ENCODE data around the gene OMD.

DNA sequence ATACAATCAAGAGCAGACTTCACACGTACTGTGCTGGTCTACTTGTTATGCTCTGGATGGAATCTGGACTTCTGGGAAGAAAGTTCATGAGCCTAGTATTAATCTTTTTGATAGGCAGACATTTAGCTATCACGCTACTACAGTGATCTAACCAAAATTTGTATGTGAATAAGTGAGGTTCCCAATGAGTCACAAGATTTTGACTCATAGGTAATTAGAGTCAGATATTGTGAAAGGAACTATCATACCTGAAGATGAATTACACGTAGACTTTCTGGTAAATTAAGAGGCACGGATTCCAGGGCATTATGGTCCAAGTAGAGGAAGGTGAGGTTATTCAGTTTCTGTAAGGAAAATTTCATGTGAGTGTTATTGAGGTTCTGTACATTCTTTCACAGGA lies 38.3 kb downstream of the OMD start:
- no peak for TF ChIP-seq HDAC2 (IDR thresholded peaks at IDR 0.05; ENCODE audit: borderline replicate concordance in 1 of 2, low read depth in 2 of 2, low read length in 2 of 2)
- TF ChIP-seq, protein P1, sequence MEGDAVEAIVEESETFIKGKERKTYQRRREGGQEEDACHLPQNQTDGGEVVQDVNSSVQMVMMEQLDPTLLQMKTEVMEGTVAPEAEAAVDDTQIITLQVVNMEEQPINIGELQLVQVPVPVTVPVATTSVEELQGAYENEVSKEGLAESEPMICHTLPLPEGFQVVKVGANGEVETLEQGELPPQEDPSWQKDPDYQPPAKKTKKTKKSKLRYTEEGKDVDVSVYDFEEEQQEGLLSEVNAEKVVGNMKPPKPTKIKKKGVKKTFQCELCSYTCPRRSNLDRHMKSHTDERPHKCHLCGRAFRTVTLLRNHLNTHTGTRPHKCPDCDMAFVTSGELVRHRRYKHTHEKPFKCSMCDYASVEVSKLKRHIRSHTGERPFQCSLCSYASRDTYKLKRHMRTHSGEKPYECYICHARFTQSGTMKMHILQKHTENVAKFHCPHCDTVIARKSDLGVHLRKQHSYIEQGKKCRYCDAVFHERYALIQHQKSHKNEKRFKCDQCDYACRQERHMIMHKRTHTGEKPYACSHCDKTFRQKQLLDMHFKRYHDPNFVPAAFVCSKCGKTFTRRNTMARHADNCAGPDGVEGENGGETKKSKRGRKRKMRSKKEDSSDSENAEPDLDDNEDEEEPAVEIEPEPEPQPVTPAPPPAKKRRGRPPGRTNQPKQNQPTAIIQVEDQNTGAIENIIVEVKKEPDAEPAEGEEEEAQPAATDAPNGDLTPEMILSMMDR (IDR thresholded peaks at IDR 0.05; ENCODE audit: control extremely low read depth in 1 of 3, insufficient read depth in 1 of 3, low read depth in 1 of 3, low read length in 3 of 3) = no peak
- TF ChIP-seq POU5F1 (IDR thresholded peaks at IDR 0.05; ENCODE audit: low read depth, low read length) = no peak
- no peak for TF ChIP-seq EP300 (IDR thresholded peaks at IDR 0.05; ENCODE audit: borderline replicate concordance in 1 of 2, low read depth in 2 of 2, low read length in 2 of 2)
- no peak for TF ChIP-seq EZH2 (IDR thresholded peaks at IDR 0.05; ENCODE audit: low read depth, low read length, severe bottlenecking)
- no peak for TF ChIP-seq TAF1 (IDR thresholded peaks at IDR 0.05; ENCODE audit: low read depth, low read length)
- no peak for TF ChIP-seq BRCA1 (IDR thresholded peaks at IDR 0.05; ENCODE audit: low read depth, low read length)
- TF ChIP-seq CHD2 (IDR thresholded peaks at IDR 0.05; ENCODE audit: low read length) = no peak
- TF ChIP-seq TBP (IDR thresholded peaks at IDR 0.05; ENCODE audit: low read depth, low read length) = no peak
- TF ChIP-seq POLR2AphosphoS5 (IDR thresholded peaks at IDR 0.05; ENCODE audit: low read depth, low read length) = no peak
- no peak for TF ChIP-seq POLR2A (IDR thresholded peaks at IDR 0.05; ENCODE audit: control extremely low read depth in 1 of 2, low read depth in 2 of 2, low read length in 2 of 2)

All from H1 (cell line).